ENCODE results near the gene ARHGAP33.

ARHGAP33 gene

GRCh38 chr19:35741203-35741515 is 34.2 kb upstream of the ARHGAP33 start:
- no peak for DNase-seq (ENCODE audit: low read depth)
- TF ChIP-seq CTCF (conservative IDR thresholded peaks at IDR 0.05; ENCODE audit: low read depth, low read length): no peak
- H3K4me3 ChIP-seq (ENCODE audit: low read length): peak overlapping the region; percentile 68

DNA sequence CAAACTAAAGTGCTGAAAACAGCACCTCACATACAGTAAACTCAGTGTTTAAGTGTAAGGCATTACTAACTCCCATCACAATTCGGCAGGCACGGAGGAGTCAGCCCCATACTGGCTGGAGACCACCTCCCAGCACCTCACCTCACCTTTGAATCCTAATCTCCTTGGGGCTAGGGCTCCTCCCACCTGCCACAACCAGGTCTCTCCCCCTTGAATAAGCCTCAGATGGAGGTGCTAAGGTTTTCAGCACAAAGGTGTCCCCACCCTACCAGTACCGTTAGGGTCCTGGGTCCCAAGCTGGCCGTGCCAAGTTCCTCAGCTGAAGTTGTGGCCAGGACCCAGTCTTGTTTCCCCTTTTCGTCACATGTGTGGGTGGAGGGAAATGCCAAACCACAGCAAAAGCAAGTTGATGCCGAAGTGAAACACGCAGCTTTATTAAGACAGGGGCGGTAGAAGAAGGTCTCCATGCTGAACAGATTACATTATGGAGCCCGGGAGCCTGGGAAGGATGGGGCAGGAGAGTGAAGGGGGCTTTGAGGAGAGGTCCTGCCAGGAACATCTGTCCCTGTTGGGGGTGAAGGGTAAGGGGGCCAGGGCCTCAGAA is 33.1 kb upstream of the ARHGAP33 start, which contains the start of gene IGFLR1:
IGFLR1 (minus strand) TSS at position 332 of the 604 bp plus-strand sequence. CDS start 1,272 bp downstream, outside the sequence.
- peak within 1 kb of the TSS; percentile 68 for H3K4me3 ChIP-seq (ENCODE audit: low read length)
- TF ChIP-seq CTCF (conservative IDR thresholded peaks at IDR 0.05; ENCODE audit: low read depth, low read length): no peak
- DNase-seq (ENCODE audit: low read depth): no peak

- no peak for TF ChIP-seq CTCF (conservative IDR thresholded peaks at IDR 0.05; ENCODE audit: low read depth, low read length)
- H3K4me3 ChIP-seq (ENCODE audit: low read length): no peak overlapping the region
- DNase-seq (ENCODE audit: low read depth): no peak
These were observed 31.5 kb upstream of the ARHGAP33 start for GRCh38 chr19:35743640-35744429.

DNA sequence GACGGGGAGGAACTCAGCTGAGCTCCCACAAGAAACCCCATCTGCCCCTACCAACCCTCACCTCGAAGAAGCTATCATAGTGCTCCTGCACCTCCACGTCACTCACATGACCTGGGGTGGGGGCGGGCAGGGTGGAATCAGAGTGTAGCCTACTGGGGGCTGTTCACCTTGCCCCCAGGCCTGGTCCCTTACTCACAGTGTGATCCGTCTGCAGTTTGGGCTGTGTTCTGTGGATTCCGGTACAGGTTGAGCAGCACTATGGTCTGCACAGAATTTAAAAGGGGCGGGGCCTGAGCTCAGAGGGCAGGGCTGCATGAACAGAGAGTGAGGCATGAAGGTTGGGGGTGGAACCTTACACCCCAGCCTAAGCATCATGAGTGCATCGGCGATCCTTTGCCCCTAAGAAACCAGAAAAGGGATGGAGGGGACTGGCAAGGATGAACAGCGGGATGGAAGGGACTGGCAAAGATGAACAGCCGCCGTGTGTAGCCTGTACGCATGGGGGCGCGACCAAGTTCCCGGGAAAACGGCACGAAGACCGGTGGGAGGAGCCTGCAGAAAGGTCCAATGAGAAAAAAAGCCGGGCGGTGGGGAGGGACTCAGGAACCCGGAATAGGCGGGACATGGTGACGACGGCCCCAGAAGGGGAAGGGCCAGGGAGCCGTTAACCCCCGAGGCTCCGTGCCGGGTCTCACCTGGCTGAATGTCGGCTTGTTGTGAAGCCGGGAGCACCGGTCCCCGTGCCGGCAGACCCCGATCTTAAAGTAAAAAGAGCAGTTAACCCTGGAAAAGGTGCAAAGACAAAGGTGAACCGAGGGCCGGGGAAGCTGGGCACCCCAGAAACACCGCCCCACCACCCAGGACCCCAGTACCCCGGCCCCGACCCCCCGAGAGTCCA is 30.7 kb upstream of the ARHGAP33 start:
- DNase-seq (ENCODE audit: low read depth): peak; percentile 83
- H3K4me3 ChIP-seq (ENCODE audit: low read length): peak overlapping the region; percentile 96
- peak; percentile 59 for TF ChIP-seq CTCF (conservative IDR thresholded peaks at IDR 0.05; ENCODE audit: low read depth, low read length)

DNA sequence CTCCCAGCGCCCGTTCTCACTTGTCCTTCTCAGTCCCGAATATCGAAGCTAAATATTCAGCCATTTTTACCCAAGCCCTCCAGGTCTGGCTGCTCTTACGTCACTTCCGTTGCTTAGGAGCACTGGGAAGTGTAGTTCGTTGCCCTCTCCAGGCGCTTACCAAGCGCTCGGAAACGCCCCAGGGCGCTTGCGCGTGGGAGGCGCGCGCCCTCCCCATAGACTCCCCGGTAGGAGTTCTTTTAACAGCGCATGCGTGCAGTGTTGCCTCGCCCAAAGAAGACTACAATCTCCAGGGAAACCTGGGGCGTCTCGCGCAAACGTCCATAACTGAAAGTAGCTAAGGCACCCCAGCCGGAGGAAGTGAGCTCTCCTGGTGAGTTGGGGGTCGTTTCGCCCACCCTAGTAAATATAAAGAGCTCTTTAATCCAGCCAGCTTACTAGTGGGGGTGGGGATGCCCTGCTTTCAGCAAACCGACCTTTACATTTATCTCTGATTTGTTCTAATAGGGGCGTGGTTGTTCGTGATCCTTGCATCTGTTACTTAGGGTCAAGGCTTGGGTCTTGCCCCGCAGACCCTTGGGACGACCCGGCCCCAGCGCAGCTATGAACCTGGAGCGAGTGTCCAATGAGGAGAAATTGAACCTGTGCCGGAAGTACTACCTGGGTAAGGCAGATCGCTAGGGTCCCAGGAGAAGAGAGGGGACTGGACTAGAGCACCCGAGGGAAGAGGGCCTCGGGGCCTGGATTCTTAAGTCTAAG is 29.9 kb upstream of the ARHGAP33 start, which contains the start of the genes PSENEN and U2AF1L4:
PSENEN (plus strand) TSS at position 324 of the 759 bp plus-strand sequence; CDS start at position 604, 280 bp downstream.
U2AF1L4 (minus strand) TSS at position 91 of the 759 bp plus-strand sequence; CDS start at position 64, 27 bp downstream.
- TF ChIP-seq CTCF (conservative IDR thresholded peaks at IDR 0.05; ENCODE audit: low read depth, low read length): no peak
- DNase-seq (ENCODE audit: low read depth): peak; percentile 97
- peak within 1 kb of the TSS; percentile 96 for H3K4me3 ChIP-seq (ENCODE audit: low read length)

GRCh38 chr19:35746087-35746462 is 29.3 kb upstream of the ARHGAP33 start:
- peak overlapping the region; percentile 96 for H3K4me3 ChIP-seq (ENCODE audit: low read length)
- TF ChIP-seq CTCF (conservative IDR thresholded peaks at IDR 0.05; ENCODE audit: low read depth, low read length): no peak
- no peak for DNase-seq (ENCODE audit: low read depth)

All from retinal pigment epithelial cell (primary cell).